ENCODE measurements around the gene CHMP5.
A peak's percentile ranks its signal among the peaks of the same experiment; 100 is the strongest.

CHMP5 gene

DNA sequence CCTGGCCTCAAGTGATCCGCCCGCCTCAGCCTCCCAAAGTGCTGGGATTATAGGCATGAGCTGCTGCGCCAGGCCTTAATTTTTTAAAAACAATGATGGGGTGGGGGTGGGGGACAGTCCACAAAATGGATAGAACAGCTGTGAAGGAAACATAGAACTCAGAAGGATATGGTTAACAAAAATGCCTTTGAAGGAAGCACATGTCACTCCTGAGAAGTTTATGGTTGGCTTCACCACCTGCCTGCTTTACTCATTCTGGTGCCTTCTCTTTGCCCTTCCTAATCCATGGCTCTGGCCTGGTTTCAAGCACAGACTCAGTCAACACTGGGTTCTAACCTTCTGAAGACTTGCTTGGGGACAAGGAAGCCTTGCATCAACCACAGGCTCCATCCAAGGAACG is 10.6 kb upstream of the CHMP5 start:
- no peak for DNase-seq (ENCODE audit: low read depth, low spot score)
- H3K9ac ChIP-seq (ENCODE audit: insufficient read length, low read depth) = no peak overlapping the region
- no peaks in the 10 kb centered on the region for H3K27me3 ChIP-seq (ENCODE audit: insufficient read depth, insufficient read length)
- H3K9me3 ChIP-seq (ENCODE audit: insufficient read depth, low read length) = no peaks in the 10 kb centered on the region
- no peak for TF ChIP-seq ZNF274 (IDR thresholded peaks at IDR 0.05; ENCODE audit: low read depth, low read length)
- TF ChIP-seq YY1 (IDR thresholded peaks at IDR 0.05; ENCODE audit: insufficient read depth, insufficient read length) = no peak
- no peak for TF ChIP-seq SUZ12 (IDR thresholded peaks at IDR 0.05; ENCODE audit: extremely low read depth, insufficient read depth, insufficient read length)
- H3K4me1 ChIP-seq (ENCODE audit: insufficient read depth, insufficient read length) = no peaks in the 10 kb centered on the region
- H3K4me3 ChIP-seq (ENCODE audit: insufficient read length, low read depth) = no peak overlapping the region
- H3K36me3 ChIP-seq (ENCODE audit: insufficient read depth, insufficient read length, low read length) = peaks cover 83% of the 10 kb centered on the region

DNA sequence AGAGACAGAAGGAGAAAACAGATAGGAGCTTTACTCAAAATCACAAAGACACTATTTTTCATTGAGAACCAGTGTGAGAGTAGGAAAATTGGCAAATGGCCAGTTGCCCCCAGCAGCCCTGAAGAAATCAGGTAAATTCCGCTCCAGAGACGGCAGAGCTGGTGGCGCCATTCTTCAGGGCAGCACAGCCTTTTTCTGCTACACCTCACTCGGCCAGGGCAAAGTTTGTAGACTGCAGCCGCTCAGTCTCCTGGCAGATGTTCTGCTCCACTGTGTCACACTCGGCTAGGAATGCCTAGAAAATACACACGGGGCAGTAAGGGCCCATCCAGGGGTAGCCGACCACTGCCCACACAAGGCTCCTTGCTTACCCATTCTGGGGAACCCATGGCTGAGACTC is 9.8 kb upstream of the CHMP5 start:
- no peak for TF ChIP-seq SUZ12 (IDR thresholded peaks at IDR 0.05; ENCODE audit: extremely low read depth, insufficient read depth, insufficient read length)
- no peak for TF ChIP-seq YY1 (IDR thresholded peaks at IDR 0.05; ENCODE audit: insufficient read depth, insufficient read length)
- TF ChIP-seq ZNF274 (IDR thresholded peaks at IDR 0.05; ENCODE audit: low read depth, low read length) = no peak
- H3K4me1 ChIP-seq (ENCODE audit: insufficient read depth, insufficient read length) = no peaks in the 10 kb centered on the region
- DNase-seq (ENCODE audit: low read depth, low spot score) = no peak
- H3K4me3 ChIP-seq (ENCODE audit: insufficient read length, low read depth) = no peak overlapping the region
- H3K27me3 ChIP-seq (ENCODE audit: insufficient read depth, insufficient read length) = no peaks in the 10 kb centered on the region
- H3K9ac ChIP-seq (ENCODE audit: insufficient read length, low read depth) = no peak overlapping the region
- no peaks in the 10 kb centered on the region for H3K9me3 ChIP-seq (ENCODE audit: insufficient read depth, low read length)
- peaks cover 88% of the 10 kb centered on the region for H3K36me3 ChIP-seq (ENCODE audit: insufficient read depth, insufficient read length, low read length)

DNA sequence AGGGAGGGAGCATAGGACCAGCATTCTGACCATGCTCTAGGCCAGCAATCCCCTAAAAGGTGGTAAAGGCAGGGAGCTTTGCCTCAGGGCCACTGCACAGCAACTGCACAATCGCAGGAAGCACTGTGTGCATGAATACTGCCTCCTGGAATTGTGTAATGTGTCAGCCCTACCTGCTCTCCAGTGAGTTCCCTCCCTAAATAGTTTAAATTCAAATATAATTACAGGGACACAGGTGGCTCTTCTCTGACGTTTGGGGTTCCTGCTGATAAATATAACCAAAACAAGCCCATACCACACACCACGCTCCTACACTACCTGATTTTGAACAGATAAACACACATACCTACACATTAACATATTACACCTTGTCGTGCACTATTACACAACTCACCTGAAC is 9.4 kb upstream of the CHMP5 start:
- Histone ChIP-seq H3K9ac (ENCODE audit: insufficient read length, low read depth) (no peak overlapping the region), H3K4me1 (ENCODE audit: insufficient read depth, insufficient read length) (no peaks in the 10 kb centered on the region), H3K9me3 (ENCODE audit: insufficient read depth, low read length) (no peaks in the 10 kb centered on the region), H3K4me3 (ENCODE audit: insufficient read length, low read depth) (no peak overlapping the region), H3K36me3 (ENCODE audit: insufficient read depth, insufficient read length, low read length) (peaks cover 88% of the 10 kb centered on the region), H3K27me3 (ENCODE audit: insufficient read depth, insufficient read length) (no peaks in the 10 kb centered on the region)
- no peak for DNase-seq (ENCODE audit: low read depth, low spot score)
- TF ChIP-seq ZNF274 (IDR thresholded peaks at IDR 0.05; ENCODE audit: low read depth, low read length) = no peak
- no peak for TF ChIP-seq YY1 (IDR thresholded peaks at IDR 0.05; ENCODE audit: insufficient read depth, insufficient read length)
- TF ChIP-seq SUZ12 (IDR thresholded peaks at IDR 0.05; ENCODE audit: extremely low read depth, insufficient read depth, insufficient read length) = no peak

DNA sequence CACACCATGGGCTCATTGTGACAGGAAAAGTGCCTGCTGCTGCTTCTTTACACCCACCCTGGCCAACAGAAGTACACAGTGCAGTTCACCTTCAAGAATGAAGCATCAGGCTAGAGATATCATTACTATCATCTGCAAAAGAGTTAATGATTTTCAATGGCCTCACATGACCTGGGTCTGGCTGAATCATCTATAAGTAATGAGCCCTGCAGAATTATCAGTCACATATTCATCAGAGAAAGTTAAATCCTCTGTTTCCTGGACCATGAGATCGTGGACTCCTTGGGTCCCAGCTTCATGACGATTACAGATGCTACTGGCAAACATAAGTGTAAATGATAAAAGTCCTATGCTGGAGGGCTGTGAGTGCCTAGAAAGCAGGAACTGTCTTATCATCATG is 8.6 kb upstream of the CHMP5 start:
- H3K9me3 ChIP-seq (ENCODE audit: insufficient read depth, low read length) = no peaks in the 10 kb centered on the region
- H3K36me3 ChIP-seq (ENCODE audit: insufficient read depth, insufficient read length, low read length) = peaks cover 94% of the 10 kb centered on the region
- H3K4me3 ChIP-seq (ENCODE audit: insufficient read length, low read depth) = no peak overlapping the region
- H3K4me1 ChIP-seq (ENCODE audit: insufficient read depth, insufficient read length) = no peaks in the 10 kb centered on the region
- no peaks in the 10 kb centered on the region for H3K27me3 ChIP-seq (ENCODE audit: insufficient read depth, insufficient read length)
- no peak for DNase-seq (ENCODE audit: low read depth, low spot score)
- TF ChIP-seq YY1 (IDR thresholded peaks at IDR 0.05; ENCODE audit: insufficient read depth, insufficient read length) = no peak
- no peak overlapping the region for H3K9ac ChIP-seq (ENCODE audit: insufficient read length, low read depth)

DNA sequence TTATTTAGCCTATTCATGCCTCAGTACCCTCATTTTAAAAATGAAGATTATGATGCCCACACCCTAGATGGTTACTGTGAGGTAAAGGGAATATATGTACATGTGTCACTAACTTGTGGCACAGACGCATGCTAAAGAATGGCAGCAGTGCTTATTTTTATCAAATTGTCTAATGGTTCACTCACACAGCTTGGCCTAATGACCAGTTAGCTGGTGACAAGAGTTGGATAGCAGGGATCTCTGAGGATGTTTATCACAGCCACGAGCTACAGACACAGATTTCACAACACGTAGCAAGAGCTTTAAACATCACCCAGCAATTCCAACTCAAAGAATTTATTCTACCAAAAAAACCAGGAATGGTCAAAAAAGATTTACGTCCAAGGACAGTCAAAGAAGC is 7.6 kb upstream of the CHMP5 start:
- no peak overlapping the region for H3K9ac ChIP-seq (ENCODE audit: insufficient read length, low read depth)
- no peak for TF ChIP-seq YY1 (IDR thresholded peaks at IDR 0.05; ENCODE audit: insufficient read depth, insufficient read length)
- TF ChIP-seq SUZ12 (IDR thresholded peaks at IDR 0.05; ENCODE audit: extremely low read depth, insufficient read depth, insufficient read length) = no peak
- no peak for TF ChIP-seq ZNF274 (IDR thresholded peaks at IDR 0.05; ENCODE audit: low read depth, low read length)
- no peaks in the 10 kb centered on the region for H3K4me1 ChIP-seq (ENCODE audit: insufficient read depth, insufficient read length)
- DNase-seq (ENCODE audit: low read depth, low spot score) = no peak
- no peaks in the 10 kb centered on the region for H3K9me3 ChIP-seq (ENCODE audit: insufficient read depth, low read length)
- peaks cover 97% of the 10 kb centered on the region for H3K36me3 ChIP-seq (ENCODE audit: insufficient read depth, insufficient read length, low read length)
- H3K27me3 ChIP-seq (ENCODE audit: insufficient read depth, insufficient read length) = no peaks in the 10 kb centered on the region
- no peak overlapping the region for H3K4me3 ChIP-seq (ENCODE audit: insufficient read length, low read depth)

DNA sequence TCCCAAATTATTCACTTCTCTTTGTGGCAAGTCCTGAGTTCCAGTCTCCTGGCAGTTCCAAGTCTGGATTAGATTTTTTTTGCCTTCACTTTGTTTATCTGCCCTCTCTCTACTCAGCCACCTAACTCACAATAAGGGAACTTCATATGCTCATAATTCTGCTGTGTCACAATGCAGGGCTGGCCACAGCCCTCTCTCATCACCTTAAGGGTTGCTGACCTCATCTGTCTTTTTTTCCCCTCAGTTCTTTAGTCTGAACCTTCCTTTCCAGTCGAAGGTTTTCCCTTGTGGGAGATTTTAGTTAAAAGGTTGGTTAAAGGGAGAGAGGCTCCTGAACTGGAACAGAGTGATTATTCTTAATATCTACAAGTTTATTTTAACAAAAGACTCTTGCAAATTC is 4.5 kb upstream of the CHMP5 start:
- Histone ChIP-seq H3K4me3 (ENCODE audit: insufficient read length, low read depth) (no peak overlapping the region), H3K4me1 (ENCODE audit: insufficient read depth, insufficient read length) (no peaks in the 10 kb centered on the region), H3K27me3 (ENCODE audit: insufficient read depth, insufficient read length) (no peaks in the 10 kb centered on the region), H3K36me3 (ENCODE audit: insufficient read depth, insufficient read length, low read length) (peaks cover 72% of the 10 kb centered on the region), H3K9me3 (ENCODE audit: insufficient read depth, low read length) (no peaks in the 10 kb centered on the region), H3K9ac (ENCODE audit: insufficient read length, low read depth) (no peak overlapping the region)
- TF ChIP-seq ZNF274 (IDR thresholded peaks at IDR 0.05; ENCODE audit: low read depth, low read length) = no peak
- TF ChIP-seq YY1 (IDR thresholded peaks at IDR 0.05; ENCODE audit: insufficient read depth, insufficient read length) = no peak
- no peak for DNase-seq (ENCODE audit: low read depth, low spot score)

DNA sequence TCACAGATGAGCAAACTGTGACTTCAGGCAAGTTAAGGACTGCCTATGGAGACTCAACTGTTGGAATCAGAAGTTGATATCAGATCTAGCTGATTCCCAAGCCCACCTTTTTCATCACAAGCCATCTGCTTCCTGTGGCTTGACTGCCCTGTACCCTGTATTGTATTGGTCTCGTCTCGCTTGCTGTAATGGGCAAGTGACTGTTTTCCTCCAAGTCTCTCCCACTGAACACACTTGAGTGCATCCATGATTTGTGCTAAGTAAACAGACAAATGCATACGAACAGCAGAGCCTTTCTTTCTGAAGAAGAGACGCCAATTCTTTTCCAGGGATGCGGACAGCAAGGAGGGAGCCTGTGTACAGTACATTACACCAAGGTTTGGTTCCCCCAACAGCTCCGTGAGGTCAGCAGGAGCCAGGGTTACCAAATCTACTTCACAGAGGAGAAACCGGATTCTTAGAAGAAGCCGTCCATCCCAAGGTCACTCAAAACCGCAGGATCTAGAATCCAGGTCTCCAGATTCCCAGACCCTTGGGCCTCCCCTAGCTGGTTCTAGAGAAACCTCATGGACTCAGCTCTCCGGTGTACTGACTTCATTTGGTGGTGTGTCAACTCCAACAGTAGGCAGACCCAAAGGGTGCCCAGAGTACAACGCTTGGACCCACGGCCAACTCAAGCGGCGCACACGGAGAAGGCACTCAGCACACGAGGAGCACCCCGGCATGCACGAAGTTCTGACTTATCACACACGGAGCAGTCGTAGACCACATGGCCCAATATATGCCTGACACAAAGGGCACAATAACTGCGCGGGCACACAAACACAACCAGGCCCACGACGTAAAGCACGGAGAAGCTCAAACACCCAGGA is 1.5 kb upstream of the CHMP5 start:
- no peak for DNase-seq (ENCODE audit: low read depth, low spot score)
- peaks cover 68% of the 10 kb centered on the region for H3K36me3 ChIP-seq (ENCODE audit: insufficient read depth, insufficient read length, low read length)
- H3K4me1 ChIP-seq (ENCODE audit: insufficient read depth, insufficient read length) = no peaks in the 10 kb centered on the region
- no peaks in the 10 kb centered on the region for H3K27me3 ChIP-seq (ENCODE audit: insufficient read depth, insufficient read length)
- peak overlapping the region; percentile 100 for H3K4me3 ChIP-seq (ENCODE audit: insufficient read length, low read depth)
- no peaks in the 10 kb centered on the region for H3K9me3 ChIP-seq (ENCODE audit: insufficient read depth, low read length)
- TF ChIP-seq YY1 (IDR thresholded peaks at IDR 0.05; ENCODE audit: insufficient read depth, insufficient read length) (no peak), SUZ12 (IDR thresholded peaks at IDR 0.05; ENCODE audit: extremely low read depth, insufficient read depth, insufficient read length) (no peak), ZNF274 (IDR thresholded peaks at IDR 0.05; ENCODE audit: low read depth, low read length) (no peak)
- peak overlapping the region; percentile 97 for H3K9ac ChIP-seq (ENCODE audit: insufficient read length, low read depth)
